HG03460 (cell line): Measurements from ENCODE around the gene LTB4R2.

Experiments used
- ATAC-seq: cut with Tn5 transposase; IDR thresholded peaks from one replicate; pipeline ENCODE4 v1.9.1; 2021; ENCODE audit not compliant: unreplicated experiment

Gene LTB4R2

DNA sequence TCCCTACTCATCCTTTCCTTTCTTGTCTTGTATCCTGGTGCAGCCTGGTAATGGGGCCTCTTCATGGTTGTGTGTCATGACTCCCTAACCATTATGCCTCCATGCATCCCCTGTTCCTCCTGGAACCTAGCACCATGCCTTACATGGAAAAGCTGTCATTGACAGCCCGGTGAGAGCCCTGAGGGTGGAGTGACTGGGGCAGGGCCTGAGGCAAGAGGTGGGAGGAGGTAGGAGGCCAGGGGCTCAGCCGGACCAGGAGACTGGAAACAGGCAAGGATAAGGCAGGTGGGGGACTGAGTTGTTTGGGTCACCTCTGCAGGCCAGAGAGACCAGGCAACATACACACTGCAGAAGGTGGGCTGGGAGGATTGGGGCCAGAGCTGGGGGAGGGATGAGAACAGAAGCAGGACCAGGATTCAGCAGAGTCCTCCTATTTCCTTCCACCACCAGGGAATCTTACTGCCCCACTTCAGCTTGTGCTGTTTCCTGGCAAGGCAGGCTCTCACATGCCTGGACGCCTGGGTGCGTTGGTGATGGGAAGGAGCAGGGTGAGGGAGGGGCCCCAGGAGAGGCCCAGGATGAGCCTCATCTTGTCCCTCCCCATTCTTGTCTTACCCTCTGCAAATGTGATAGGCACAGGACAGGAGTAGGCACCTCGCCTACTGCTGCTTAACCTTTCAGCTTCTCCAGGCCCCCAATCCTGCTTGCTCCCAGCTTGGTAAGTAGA, at the start of gene LTB4R2:
Gene LTB4R2 (plus strand): TSS at position 603 of the 727 bp plus-strand sequence. CDS start 525 bp downstream, outside the sequence.
- no peak for ATAC-seq

GRCh38 chr14:24260780-24261157, 49.2 kb upstream of the LTB4R2 start:
- no peak for ATAC-seq

DNA sequence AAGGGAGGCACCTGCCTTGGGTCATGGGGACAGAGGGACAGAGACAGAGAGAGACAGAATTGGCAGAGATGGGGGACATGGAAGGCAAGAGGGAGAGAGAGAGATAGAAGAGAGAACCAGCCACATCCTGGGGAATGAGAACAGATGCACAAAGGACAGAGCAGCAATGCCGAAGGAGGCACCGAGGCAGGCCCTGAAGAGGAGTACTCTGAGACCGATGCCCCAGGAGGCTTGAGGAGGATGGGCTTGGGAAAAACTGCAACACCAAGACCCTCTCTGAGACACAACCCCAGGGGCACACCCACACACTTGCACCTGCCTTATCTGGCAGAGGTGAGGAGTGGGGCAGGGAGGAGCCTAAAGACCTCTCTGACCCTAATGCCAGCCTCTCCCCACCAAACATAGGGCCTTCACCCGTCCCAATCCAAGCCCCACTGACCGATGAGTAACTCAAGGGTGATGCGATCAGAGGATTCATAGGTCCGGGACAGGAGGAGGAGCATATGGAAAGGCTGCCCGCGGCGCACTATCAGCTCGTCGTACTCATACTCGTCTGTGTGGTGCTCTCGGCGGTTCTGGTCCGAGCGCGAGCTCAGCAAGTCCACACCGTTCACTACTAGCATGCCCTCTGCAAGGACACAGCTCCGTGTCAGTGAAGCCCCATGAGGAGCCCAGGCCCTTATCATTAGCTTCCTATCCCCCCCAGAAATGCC, 48.5 kb upstream of the LTB4R2 start:
- ATAC-seq, result no peak

GRCh38 chr14:24261969-24262327, 48.0 kb upstream of the LTB4R2 start:
- ATAC-seq, result no peak

- ATAC-seq, result no peak
Measured at GRCh38 chr14:24262821-24263733, 46.9 kb upstream of the LTB4R2 start, which contains the start of gene TGM1. TSS of gene TGM1 (minus strand) at chr14:24263177. CDS start at chr14:24262352, 825 bp downstream.

GRCh38 chr14:24263848-24264247, 46.1 kb upstream of the LTB4R2 start:
- ATAC-seq, result no peak

DNA sequence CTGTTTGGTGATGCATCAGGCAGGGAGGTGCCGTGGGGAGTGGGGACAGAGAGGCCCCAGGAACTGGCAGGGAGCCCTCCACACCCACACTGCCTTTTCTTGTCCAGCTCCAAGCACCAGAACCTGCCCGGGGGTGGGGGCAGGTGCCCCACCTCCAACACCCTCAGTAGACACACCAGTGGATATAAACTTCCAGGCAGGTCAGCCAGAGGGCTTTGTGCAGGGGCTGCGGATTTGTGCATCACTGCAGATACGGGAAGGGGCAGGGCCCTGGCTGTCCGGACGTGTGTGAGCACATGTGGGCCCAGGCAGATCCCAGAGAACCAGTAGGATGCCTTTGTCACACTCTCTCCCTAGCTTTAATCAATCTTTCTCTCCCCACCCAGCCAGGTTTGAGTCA, 45.6 kb upstream of the LTB4R2 start:
- no peak for ATAC-seq

DNA sequence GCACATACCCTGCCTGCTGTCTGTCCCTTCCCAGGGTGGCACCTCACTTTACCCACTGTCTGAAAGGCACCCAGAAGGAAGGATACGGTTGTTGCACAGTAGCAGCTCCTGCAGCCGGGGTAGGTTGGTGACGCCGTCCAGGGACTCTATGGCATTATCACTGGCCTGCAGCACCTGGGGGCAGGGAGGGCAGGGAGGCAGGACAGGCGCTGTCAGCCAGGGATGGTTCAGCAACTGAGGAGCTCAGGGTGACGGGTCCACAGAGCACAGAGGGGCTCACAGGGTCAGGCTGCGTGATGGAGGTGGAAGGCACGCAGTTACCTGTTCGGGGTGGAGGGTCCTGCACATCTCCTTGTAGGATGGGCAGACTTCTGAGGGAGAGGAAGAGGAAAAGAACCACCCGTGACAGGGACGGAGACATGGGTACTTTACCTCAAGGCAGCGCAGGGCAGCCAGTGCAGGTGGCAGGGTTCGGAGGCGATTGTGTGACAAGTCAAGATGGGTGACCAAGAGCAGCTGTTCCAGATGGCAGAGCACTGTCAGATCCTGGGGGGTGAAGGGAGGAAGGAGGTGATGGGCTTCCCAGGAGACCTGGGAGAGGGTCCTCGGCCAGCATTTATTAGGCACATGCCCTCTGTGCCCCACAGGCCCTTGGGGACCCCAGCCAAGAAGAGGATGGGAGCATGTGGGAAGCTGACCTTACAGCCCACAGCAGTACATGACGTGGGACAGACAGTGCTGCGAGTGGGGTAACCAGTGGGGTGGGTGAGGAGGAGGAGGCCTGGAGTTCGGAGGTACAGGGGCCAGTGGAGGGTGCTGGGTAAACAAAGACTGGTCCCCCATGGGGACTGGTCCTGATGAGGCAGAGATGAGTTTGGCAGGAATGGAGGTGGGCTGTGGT, 43.3 kb upstream of the LTB4R2 start:
- no peak for ATAC-seq

GRCh38 chr14:24267516-24267915, 42.4 kb upstream of the LTB4R2 start:
- ATAC-seq, result no peak

DNA sequence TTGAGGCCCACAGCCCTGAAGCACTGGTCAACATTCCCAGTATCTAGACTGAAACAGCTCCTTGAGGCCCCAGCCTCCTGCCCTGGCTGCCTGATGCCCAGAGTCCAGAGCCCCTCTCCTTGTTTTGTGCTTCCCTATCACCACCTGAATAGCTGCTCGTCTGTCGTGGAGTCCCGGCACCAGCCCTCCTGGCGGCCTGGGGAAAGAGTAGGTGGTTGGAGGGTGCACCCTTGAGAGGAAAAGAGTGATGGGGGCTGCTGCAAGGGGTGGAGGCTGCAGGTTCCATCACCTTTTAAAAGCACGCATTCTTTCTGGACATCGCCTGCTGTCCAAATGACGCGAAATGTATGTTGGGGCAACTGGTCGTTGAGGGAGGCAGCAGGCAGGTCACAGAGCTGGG, 41.7 kb upstream of the LTB4R2 start:
- ATAC-seq, result no peak

DNA sequence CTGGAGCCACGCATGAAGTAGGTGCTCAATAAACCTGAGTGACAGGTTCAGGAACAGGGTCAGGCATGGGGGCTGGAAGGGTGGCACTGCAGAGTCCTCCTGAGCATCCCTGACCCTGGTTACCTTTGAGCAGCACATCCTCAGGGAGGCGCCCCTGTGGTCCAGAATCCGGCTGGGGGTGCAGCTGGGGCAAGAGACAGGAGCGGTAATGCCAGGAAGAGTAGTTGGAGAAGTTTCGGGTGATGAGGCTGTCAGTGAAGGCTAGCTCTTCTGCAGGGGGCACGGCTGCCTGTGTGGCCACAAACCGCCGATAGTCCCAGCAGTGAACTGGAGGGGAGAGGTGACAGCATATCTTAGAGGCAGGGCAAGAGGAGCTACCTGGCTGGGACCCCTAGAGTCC, 40.6 kb upstream of the LTB4R2 start:
- ATAC-seq, result no peak

DNA sequence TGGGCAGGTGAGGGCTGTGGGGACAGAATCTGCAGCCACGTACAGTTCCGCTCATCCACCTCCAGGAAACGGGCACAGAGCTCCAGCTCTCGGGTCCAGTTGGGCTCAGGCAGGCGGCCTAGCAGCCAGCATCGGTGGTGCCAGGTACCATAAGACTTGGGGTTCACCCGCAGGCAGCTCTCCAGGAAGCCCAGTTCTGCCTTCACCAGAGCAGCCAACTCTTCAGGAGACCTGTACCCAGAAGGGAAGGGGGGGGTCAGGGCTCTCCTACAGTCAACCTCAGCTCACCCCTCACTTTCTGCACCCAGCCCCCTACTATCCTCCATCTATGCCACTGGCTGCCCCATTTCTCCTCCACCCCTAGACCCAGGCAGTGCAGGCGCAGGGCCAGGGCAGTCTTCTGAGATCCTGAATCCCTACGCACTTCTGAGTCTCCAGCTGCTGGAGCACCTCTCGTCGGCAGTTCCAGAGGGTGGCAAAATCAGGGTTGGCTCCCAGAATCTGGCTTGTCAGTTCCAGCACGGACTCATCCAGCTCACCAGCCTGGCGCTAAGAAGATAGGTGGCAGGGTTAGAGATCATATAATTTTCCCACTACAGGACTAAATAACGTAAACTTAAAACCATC, 39.9 kb upstream of the LTB4R2 start:
- ATAC-seq, result no peak

GRCh38 chr14:24270537-24271133, 39.3 kb upstream of the LTB4R2 start:
- ATAC-seq, result no peak

DNA sequence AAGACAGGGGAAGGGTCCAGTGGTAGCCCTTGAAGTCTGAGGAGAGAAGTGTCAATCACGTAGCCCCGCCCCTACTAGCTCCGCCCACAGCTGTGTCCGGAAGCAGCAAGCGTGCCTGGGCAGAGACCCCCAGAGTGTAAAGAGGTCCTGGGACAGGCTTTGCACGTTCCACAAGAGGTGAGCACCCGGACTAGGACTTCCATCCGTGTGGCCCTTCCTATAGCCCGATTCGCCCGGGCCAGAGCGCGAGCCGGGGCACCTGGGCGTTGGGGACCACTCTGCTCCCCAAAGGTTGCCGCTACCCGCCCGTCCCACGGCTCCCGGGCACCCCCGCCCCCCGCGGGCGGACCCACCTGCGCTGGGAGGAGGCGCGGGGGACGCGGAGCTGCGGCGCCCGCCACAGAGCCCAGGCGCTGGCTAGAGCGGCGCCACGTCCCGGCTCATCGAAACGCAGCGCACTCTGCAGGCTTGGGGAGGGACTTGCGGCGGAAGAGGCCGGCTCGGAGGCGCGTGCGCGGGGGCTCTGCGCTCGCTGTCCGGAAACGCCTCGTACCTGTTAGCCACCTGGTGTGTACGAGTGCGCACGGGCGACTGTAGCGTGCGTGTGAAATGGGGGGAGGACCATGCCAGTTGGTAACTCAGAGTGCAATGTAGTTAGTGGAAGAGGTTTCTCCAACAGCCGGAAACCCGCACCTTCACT, 38.7 kb upstream of the LTB4R2 start, which contains the start of gene RABGGTA:
Gene RABGGTA (minus strand): TSS at position 464 of the 700 bp plus-strand sequence. CDS start 482 bp downstream, outside the sequence.
- peak; percentile 80 for ATAC-seq

DNA sequence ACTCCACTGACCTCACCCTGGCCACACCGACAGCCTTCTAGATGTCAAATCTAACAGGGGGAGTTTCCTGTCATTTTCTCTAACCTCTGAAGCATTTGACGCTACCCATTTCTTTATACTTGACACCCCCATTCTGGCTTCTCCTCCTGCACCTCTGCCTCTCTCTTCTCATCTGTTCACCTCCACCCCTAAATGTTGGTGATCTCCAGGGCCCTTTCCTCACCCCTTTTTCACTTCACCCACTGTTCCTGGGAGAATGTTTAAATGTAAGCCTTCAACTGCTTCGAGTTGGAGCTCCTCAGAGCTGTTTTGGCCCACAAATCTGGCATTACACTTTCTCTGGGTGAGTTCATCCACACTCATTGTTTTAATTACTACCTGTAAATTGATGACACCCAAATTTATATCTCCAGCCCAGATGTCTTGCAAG, 38.1 kb upstream of the LTB4R2 start:
- no peak for ATAC-seq

- no peak for ATAC-seq
Measured at GRCh38 chr14:24272467-24272866, 37.5 kb upstream of the LTB4R2 start.

DNA sequence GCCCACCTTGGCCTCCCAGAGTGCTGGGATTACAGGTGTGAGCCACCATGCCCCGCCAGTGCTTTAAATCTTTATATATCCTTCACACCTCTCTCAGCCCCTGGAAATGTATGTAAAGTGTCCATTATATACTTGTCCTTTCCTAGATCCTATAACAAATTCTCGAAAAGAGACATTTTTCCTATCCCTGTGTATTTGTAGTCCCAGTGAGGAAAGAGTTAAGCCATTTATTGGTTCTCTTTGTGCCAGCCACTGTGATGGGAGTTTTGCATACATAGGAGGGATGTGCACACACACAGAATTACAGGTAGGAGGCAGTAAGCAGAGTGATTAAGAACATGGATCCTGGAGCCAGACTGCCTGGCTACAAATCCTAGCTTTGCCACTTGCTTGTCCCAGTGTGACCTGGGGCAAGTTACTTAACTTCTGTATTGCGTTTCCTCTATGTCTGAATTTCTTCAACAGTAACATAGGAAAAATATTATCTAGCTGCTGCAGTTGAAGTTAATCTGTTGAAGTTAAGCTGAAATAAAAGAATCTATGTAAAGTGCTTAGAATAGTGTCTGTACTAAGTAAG, 36.4 kb upstream of the LTB4R2 start:
- no peak for ATAC-seq

- ATAC-seq, result peak; percentile 43
Measured at GRCh38 chr14:24274101-24274543, 35.8 kb upstream of the LTB4R2 start.
